HG03045 (cell line): ENCODE results near the gene HDAC4.

Experiments
- ATAC-seq: cut with Tn5 transposase; IDR thresholded peaks from one replicate; pipeline ENCODE4 v1.9.1; 2021; ENCODE audit warnings: mild to moderate bottlenecking, moderate library complexity; ENCODE audit not compliant: unreplicated experiment

The HDAC4 gene

GRCh38 chr2:239163688-239164334 is 237.0 kb downstream of the HDAC4 start:
- no peak for ATAC-seq

- no peak for ATAC-seq
Measured at GRCh38 chr2:239162976-239163687, 237.7 kb downstream of the HDAC4 start.

GRCh38 chr2:239162141-239162821 is 238.5 kb downstream of the HDAC4 start:
- no peak for ATAC-seq

- no peak for ATAC-seq
Measured at GRCh38 chr2:239161711-239162140, 239.1 kb downstream of the HDAC4 start.

- ATAC-seq, result no peak
Measured at GRCh38 chr2:239160226-239161143, 240.3 kb downstream of the HDAC4 start.

GRCh38 chr2:239159476-239159911 is 241.3 kb downstream of the HDAC4 start:
- no peak for ATAC-seq

GRCh38 chr2:239158641-239159475 is 242.0 kb downstream of the HDAC4 start:
- no peak for ATAC-seq

GRCh38 chr2:239157771-239158170 is 243.0 kb downstream of the HDAC4 start:
- no peak for ATAC-seq

- no peak for ATAC-seq
Measured at GRCh38 chr2:239157269-239157668, 243.6 kb downstream of the HDAC4 start.

GRCh38 chr2:239156516-239157265 is 244.1 kb downstream of the HDAC4 start:
- no peak for ATAC-seq

GRCh38 chr2:239155806-239156480 is 244.9 kb downstream of the HDAC4 start:
- ATAC-seq, result no peak

GRCh38 chr2:239154971-239155805 is 245.6 kb downstream of the HDAC4 start:
- no peak for ATAC-seq

GRCh38 chr2:239153806-239154591 is 246.8 kb downstream of the HDAC4 start:
- no peak for ATAC-seq

- ATAC-seq, result no peak
Measured at GRCh38 chr2:239152916-239153305, 247.9 kb downstream of the HDAC4 start.

- ATAC-seq, result no peak
Measured at GRCh38 chr2:239152239-239152915, 248.4 kb downstream of the HDAC4 start.
